Ectodermal cell (in vitro differentiated cells): Measurements from ENCODE around the gene SLC25A28.

Experiments
- H3K27ac ChIP-seq: 2 replicates; pipeline ENCODE4 v1.7.0; 2013; ENCODE audit warnings: mild to moderate bottlenecking, low read depth, low read length; ENCODE audit not compliant: insufficient read depth, poor library complexity, severe bottlenecking
- H3K27me3 ChIP-seq: 2 replicates; pipeline ENCODE4 v1.7.0; 2013; ENCODE audit warnings: mild to moderate bottlenecking, low read length; ENCODE audit not compliant: insufficient read depth, control insufficient read depth, poor library complexity, severe bottlenecking
- H3K36me3 ChIP-seq: one replicate; pipeline ENCODE4 v1.7.0; 2013; ENCODE audit warnings: low read length; ENCODE audit not compliant: control insufficient read depth, insufficient read depth
- H3K4me1 ChIP-seq: one replicate; pipeline ENCODE4 v1.7.0; 2013; ENCODE audit warnings: low read length; ENCODE audit not compliant: control insufficient read depth, insufficient read depth
- H3K4me3 ChIP-seq: 2 replicates; pipeline ENCODE4 v1.7.0; 2013; ENCODE audit warnings: low read depth, low read length, control low read depth; ENCODE audit not compliant: insufficient read depth
- H3K9me3 ChIP-seq: 2 replicates; pipeline ENCODE4 v1.7.0; 2013; ENCODE audit warnings: mild to moderate bottlenecking, low read length, moderate library complexity; ENCODE audit not compliant: control insufficient read depth
- WGBS, 2 experiments: methylation state at CpG; one replicate each; pipeline ENCODE4 v1.1.7; 2013; ENCODE audit warnings: missing lambda C conversion rate in 2 of 2; 5-methylcytosine and 5-hydroxymethylcytosine counted together

The SLC25A28 gene

DNA sequence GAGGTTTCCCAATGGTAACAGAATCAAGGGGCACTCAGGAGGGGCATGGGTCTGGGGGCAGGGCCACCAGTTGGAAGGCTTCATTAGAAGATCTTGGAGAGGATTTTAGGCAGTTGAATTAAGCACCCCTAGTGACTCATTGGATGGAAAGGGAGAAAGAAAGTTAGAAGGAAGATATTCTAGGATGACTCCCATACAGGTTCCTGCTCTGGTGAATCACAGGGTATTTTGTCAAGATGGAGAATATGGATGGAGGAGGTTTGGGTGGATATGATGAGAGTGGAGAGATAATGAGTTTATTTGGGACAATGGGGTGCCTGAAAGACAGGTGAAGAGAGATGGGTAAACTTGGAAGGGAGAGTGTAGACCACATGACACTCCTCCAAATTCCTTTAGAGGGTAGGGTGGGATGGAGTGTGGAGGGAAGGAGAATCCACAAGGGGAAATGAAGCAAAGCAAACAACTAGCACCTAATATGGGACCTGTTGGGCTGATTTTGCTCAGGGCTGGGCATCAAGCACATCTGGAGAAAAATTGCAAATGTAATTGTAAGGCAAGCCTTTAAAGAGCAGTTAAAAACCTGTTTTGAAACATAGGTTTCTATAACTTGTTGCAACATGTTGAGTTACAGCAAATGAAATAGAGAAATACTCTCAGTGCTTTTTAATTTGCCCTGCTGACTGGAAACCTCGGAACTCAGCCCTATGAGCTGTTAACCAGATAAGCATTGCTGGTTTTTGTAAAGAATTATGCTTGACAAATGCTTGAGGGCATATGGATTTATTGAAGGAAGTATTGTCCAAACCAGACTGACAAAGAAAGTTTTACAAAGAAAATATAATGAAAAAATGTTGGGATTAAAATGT, 36.2 kb upstream of the SLC25A28 start:
- Histone ChIP-seq H3K27ac (no peak overlapping the region), H3K4me3 (no peak overlapping the region), H3K4me1 (no peaks in the 10 kb centered on the region), H3K9me3 (no peaks in the 10 kb centered on the region), H3K27me3 (peaks cover 33% of the 10 kb centered on the region), H3K36me3 (no peaks in the 10 kb centered on the region)
- 0% methylated on average over 1 of the region's 1 CpG for WGBS, 2 experiments

DNA sequence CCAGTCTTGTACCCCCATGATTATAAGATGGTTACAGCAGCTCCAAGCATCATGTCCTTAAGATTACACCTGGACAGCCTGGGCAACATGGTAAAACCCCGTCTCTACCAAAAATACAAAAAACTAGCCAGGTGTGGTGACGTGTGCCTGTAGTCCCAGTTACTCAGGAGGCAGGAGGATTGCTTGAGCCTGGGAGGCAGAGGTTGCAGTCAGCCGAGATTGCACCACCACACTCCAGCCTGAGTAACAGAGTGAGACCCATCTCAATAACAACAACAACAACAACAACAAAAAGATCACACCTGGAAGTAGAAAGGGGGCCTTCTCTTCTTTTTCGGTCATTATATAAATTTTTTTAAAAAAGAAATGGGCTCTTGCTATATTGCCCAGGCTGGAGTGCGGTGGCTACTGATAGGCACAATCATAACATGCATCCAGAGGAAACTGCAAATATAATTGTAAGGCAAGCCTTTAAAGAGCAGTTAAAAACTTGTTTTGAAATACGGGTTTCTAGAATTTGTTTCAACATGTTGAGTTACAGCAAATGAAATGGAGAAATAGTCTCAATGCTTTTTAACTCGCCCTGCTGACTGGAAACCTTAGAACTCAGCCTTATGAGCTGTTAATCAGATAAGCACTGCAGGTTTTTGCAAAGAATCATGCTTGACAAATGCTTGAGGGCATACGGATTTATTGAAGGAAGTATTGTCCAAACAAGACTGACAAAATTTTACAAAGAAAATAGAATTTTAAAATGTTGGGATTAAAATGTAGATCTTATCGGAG, 34.3 kb upstream of the SLC25A28 start:
- H3K27me3 ChIP-seq, result peaks cover 33% of the 10 kb centered on the region
- no peaks in the 10 kb centered on the region for H3K4me1 ChIP-seq
- H3K36me3 ChIP-seq, result no peaks in the 10 kb centered on the region
- WGBS, 2 experiments, result 88 to 93% methylated on average over 9 of the region's 9 CpGs
- no peak overlapping the region for H3K4me3 ChIP-seq
- H3K27ac ChIP-seq, result no peak overlapping the region
- H3K9me3 ChIP-seq, result no peaks in the 10 kb centered on the region

DNA sequence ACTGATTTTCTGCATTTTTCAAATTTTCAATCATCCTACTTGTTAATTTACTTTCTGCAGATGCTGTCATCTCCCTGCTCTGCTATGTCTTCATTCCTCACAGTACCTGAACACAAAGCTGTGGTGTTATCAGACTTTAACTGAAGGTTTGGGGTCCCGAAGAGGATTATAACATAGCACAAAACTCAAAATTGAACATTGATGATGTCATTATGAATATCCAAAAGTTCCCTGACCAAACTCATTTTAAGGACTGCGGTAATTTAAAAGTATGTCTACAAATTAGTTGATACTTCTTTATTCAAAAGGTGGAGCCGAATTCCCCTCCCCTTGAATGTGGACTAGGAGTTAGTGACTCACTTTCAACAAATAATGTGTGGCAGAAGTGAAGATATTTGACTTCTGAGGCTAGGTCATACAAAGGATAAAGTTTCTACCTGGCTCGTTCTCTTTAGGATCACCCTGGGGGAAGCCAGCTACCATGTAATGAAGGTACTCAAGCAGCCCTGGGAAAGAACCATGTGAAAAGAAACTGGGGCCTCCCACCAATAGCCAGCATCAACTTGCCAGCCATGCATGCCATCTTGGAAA, 32.7 kb upstream of the SLC25A28 start:
- Histone ChIP-seq H3K4me1 (no peaks in the 10 kb centered on the region), H3K36me3 (no peaks in the 10 kb centered on the region), H3K4me3 (no peak overlapping the region), H3K27me3 (peaks cover 24% of the 10 kb centered on the region), H3K27ac (no peak overlapping the region), H3K9me3 (no peaks in the 10 kb centered on the region)
- 88 to 94% methylated on average over 3 to 4 of the region's 4 CpGs for whole genome bisulfite sequencing, 2 experiments

DNA sequence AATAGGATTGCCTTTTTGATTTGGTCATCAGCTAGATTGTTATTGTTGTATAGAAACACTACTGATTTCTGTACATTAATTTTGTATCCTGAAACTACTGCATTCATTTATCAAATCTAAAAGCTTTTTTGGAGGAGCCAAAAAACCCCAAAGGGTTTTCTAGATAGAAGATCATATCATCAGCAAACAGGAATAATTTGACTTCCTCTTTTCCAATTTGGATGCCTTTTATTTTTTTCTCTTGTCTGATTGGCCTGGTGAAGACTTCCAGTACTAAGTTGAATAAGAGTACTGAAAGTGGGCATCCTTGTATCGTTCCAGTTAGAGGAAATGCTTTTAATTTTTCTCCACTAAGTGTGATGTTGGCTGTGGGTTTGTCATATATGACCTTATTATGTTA, 28.5 kb upstream of the SLC25A28 start:
- Histone ChIP-seq H3K9me3 (no peaks in the 10 kb centered on the region), H3K27ac (no peak overlapping the region), H3K4me1 (no peaks in the 10 kb centered on the region), H3K36me3 (no peaks in the 10 kb centered on the region), H3K4me3 (no peak overlapping the region), H3K27me3 (peaks cover 4% of the 10 kb centered on the region)
- WGBS, 2 experiments, result 0% methylated on average over 1 of the region's 1 CpG

DNA sequence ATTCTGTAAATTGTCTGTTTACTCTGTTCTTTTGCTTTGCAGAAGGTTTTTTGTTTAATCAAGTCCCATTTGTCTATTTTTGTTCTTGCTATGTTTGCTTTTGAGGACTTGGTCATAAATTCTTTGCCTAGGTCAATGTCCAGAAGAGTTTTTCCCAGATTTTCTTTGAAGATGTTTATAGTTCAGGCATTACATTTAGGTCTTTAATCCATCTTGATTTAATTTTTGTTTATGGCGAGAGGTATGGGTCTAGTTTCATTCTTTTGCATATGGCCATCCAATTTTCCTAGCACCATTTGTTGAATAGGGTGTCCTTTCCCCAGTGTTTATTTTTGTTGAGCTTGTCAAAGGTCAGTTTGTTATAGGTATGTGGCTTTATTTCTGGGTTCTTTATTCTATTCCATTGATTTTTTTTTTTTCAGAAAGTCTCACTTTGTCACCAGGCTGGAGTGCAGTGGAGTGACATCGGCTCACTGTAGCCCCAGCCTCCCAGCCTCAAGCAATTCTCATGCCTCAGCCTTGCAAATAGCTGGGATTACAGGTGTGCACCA, 27.4 kb upstream of the SLC25A28 start:
- Histone ChIP-seq H3K4me3 (no peak overlapping the region), H3K9me3 (no peaks in the 10 kb centered on the region), H3K27ac (no peak overlapping the region), H3K36me3 (no peaks in the 10 kb centered on the region), H3K4me1 (no peaks in the 10 kb centered on the region), H3K27me3 (peaks cover 4% of the 10 kb centered on the region)
- WGBS, 2 experiments, result 83 to 92% methylated on average over 2 of the region's 2 CpGs

DNA sequence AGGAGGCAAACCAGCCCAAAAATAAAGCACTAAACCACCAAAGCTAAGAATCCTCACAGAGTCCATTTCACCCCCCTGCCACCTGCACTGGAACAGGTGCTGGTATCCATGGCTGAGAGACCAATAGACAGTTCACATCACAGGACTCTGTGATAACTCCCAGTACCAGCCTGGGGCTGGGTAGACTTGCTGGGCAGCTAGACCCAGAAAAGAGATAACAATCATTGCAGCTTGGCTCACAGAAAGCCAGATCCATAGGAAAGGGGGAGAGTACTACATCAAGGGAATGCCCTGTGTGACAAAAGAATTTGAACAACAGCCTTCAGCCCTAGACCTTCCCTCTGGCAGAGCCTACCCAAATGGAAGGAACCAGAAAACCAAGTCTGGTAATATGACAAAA, 13.6 kb upstream of the SLC25A28 start:
- Histone ChIP-seq H3K27ac (no peak overlapping the region), H3K36me3 (no peaks in the 10 kb centered on the region), H3K4me1 (no peaks in the 10 kb centered on the region), H3K9me3 (no peaks in the 10 kb centered on the region), H3K4me3 (no peak overlapping the region), H3K27me3 (no peaks in the 10 kb centered on the region)

DNA sequence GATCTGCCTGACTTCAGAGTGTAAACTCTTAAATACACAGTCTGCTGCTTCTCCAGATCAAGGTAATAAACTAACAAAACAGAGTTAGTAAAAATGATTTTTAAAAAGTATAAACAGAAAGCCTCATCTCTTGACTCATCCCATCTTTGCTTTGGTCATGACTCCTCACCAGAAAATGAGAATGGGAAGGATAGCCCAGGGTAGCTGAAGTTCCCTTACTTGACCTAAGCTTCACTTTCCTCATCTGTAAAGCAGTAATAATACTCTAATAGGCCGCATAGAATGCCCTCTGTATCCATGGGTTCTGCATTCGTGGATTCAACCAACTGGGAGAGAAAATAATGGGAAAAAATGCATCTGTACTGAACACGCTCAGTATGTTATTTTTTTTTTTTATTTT, 11.3 kb upstream of the SLC25A28 start:
- Histone ChIP-seq H3K4me3 (no peak overlapping the region), H3K36me3 (no peaks in the 10 kb centered on the region), H3K27ac (no peak overlapping the region), H3K27me3 (no peaks in the 10 kb centered on the region), H3K4me1 (no peaks in the 10 kb centered on the region), H3K9me3 (no peaks in the 10 kb centered on the region)
- 94 to 98% methylated on average over 2 to 3 of the region's 3 CpGs for WGBS, 2 experiments

DNA sequence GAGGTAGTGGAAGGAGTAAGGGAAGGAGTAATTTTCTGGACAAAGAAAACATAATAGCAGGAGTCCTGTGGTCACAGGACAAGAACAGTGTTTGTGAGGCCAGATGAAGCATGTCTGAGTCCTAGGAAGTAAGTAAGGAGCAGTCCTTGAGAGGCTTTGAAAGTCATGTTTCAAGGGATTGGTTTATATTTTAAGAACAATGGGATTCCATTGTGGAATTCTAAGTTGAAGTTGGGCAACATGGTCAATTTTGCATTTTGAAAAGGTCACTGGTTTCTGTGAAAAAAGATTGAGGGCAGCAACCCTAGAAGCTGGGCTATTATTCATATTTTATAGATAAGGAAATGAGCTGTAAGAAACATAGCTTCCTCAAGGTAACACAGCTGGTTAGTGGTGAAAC, 10.8 kb upstream of the SLC25A28 start:
- Histone ChIP-seq H3K4me3 (no peak overlapping the region), H3K27me3 (no peaks in the 10 kb centered on the region), H3K36me3 (no peaks in the 10 kb centered on the region), H3K9me3 (no peaks in the 10 kb centered on the region), H3K4me1 (no peaks in the 10 kb centered on the region), H3K27ac (no peak overlapping the region)

DNA sequence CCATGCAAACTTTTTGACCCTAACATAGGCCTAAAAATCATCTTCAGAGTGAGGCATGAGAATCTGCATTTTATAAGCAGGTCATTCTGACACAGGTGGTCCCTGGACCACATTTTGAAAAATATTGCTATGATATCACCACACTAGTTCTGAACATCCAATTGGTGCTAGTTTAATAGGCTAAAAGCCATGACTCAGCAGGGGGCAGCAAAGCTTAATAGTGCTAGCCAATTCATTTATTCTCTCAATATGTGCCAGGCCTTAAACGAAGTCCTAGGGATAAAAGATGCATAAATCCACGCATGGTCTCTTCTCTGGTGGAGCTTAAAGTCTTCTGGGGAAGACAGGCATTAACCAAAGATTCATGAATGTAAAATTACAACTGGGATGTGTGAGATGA, 10.2 kb upstream of the SLC25A28 start:
- Histone ChIP-seq H3K36me3 (no peaks in the 10 kb centered on the region), H3K9me3 (no peaks in the 10 kb centered on the region), H3K4me3 (no peak overlapping the region), H3K27me3 (no peaks in the 10 kb centered on the region), H3K27ac (no peak overlapping the region), H3K4me1 (no peaks in the 10 kb centered on the region)
- 62 to 74% methylated on average over 2 of the region's 2 CpGs for WGBS, 2 experiments

DNA sequence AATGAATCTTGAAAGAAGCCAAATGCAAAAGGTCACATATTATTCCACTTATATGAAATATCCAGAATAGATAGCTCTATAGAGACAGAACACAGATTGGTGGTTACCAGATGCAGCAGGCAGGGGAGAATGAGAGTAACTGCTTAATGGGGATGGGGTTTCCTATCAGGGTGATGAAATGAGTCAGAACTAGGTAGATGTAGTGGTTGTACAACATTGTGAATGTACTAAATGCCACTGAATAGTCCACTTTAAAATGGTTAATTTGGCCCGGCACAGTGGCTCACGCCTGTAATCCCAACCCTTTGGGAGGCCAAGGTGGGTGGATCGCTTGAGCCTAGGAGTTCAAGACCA, 9.4 kb upstream of the SLC25A28 start:
- H3K27me3 ChIP-seq, result no peaks in the 10 kb centered on the region
- H3K9me3 ChIP-seq, result no peaks in the 10 kb centered on the region
- no peaks in the 10 kb centered on the region for H3K36me3 ChIP-seq
- no peaks in the 10 kb centered on the region for H3K4me1 ChIP-seq
- WGBS, 2 experiments, result 63 to 90% methylated on average over 2 to 3 of the region's 3 CpGs
- H3K27ac ChIP-seq, result no peak overlapping the region
- no peak overlapping the region for H3K4me3 ChIP-seq
